Measurements from ENCODE around the gene PRAC2. TPM values are rescaled to one million over a fixed set of nuclear protein-coding genes. Genes with fewer than 3 reads are reported as not detected.

The PRAC2 gene
- total RNA-seq: not detected
- polyA plus RNA-seq (2013, experiment 1 of 2): 0.68 TPM
- 0.58 TPM for polyA plus RNA-seq (2013, experiment 2 of 2)
- long read RNA-seq, experiment 1: 0 reads
- long read RNA-seq, experiment 2: 0 reads
- long read RNA-seq, experiment 3: 0 reads
- long read RNA-seq, experiment 4: 0 reads

DNA sequence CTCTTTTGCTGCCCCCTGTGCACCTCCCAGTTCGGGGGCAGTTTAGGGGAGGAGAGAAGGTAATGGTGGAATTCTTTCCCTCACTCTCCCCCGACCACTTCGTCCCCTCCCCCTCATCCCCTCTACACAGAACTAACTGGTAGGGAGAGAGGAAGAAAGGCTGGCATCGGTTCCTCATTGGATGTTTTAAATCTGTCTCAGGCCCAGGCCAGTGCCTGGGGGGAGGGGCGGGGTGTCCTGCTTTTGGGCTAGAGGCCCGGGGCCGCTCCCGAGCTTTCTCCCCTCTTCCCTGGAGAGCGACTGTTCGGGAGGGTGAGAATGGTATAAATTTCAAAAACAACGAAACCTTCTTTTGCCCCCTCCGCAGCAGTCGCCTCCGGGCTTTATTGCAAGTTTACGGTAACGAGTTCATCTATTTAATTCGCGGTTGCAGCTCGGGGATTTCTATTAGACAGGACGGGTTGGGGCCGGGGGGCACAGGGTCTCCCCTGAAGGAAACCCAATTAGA lies at the start of gene PRAC2:
Gene PRAC2 (plus strand): TSS at position 271 of the 508 bp plus-strand sequence. CDS start 1,226 bp downstream, outside the sequence.
- Histone ChIP-seq H3K4me1 (ENCODE audit: control insufficient read depth, insufficient read depth, low read length) (no peaks in the 10 kb centered on the region), H3K36me3 (ENCODE audit: control insufficient read depth, insufficient read depth, low read length) (no peaks in the 10 kb centered on the region), H3K9me3 (ENCODE audit: control insufficient read depth, low read length) (no peaks in the 10 kb centered on the region), H3K27me3 (ENCODE audit: control insufficient read depth, insufficient read depth, low read length, poor library complexity, severe bottlenecking) (peaks cover 100% of the 10 kb centered on the region), H3K9ac (ENCODE audit: extremely low read depth, low read length, poor library complexity, severe bottlenecking) (no peak within 1 kb of the TSS), H3K27ac (ENCODE audit: low read depth, low read length) (no peak within 1 kb of the TSS), H3K4me3 (ENCODE audit: low read length) (no peak within 1 kb of the TSS)
- WGBS, 2 experiments (ENCODE audit: insufficient coverage in 1 of 2, insufficient read length in 1 of 2): 4 to 5% methylated on average over 8 to 16 of the region's 21 CpGs
- Mint-ChIP-seq H3K4me1 (peaks cover 14% of the 10 kb centered on the region), H3K36me3 (ENCODE audit: low read depth) (no peaks in the 10 kb centered on the region), H3K27ac (no peak within 1 kb of the TSS), H3K27me3 (ENCODE audit: insufficient read depth) (peaks cover 100% of the 10 kb centered on the region), H3K9me3 (no peaks in the 10 kb centered on the region), H3K4me3 (no peak within 1 kb of the TSS)
- TF ChIP-seq, protein P1, sequence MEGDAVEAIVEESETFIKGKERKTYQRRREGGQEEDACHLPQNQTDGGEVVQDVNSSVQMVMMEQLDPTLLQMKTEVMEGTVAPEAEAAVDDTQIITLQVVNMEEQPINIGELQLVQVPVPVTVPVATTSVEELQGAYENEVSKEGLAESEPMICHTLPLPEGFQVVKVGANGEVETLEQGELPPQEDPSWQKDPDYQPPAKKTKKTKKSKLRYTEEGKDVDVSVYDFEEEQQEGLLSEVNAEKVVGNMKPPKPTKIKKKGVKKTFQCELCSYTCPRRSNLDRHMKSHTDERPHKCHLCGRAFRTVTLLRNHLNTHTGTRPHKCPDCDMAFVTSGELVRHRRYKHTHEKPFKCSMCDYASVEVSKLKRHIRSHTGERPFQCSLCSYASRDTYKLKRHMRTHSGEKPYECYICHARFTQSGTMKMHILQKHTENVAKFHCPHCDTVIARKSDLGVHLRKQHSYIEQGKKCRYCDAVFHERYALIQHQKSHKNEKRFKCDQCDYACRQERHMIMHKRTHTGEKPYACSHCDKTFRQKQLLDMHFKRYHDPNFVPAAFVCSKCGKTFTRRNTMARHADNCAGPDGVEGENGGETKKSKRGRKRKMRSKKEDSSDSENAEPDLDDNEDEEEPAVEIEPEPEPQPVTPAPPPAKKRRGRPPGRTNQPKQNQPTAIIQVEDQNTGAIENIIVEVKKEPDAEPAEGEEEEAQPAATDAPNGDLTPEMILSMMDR (conservative IDR thresholded peaks at IDR 0.05): no peak
- DNase-seq: peak; percentile 85

- Mint-ChIP-seq H3K4me1 (peaks cover 7% of the 10 kb centered on the region), H3K4me3 (no peak overlapping the region), H3K9me3 (no peaks in the 10 kb centered on the region), H3K27me3 (ENCODE audit: insufficient read depth) (peaks cover 99% of the 10 kb centered on the region), H3K27ac (no peak overlapping the region), H3K36me3 (ENCODE audit: low read depth) (no peaks in the 10 kb centered on the region)
- Histone ChIP-seq H3K36me3 (ENCODE audit: control insufficient read depth, insufficient read depth, low read length) (no peaks in the 10 kb centered on the region), H3K9me3 (ENCODE audit: control insufficient read depth, low read length) (no peaks in the 10 kb centered on the region), H3K27me3 (ENCODE audit: control insufficient read depth, insufficient read depth, low read length, poor library complexity, severe bottlenecking) (peaks cover 100% of the 10 kb centered on the region), H3K9ac (ENCODE audit: extremely low read depth, low read length, poor library complexity, severe bottlenecking) (no peak overlapping the region), H3K27ac (ENCODE audit: low read depth, low read length) (no peak overlapping the region), H3K4me3 (ENCODE audit: low read length) (no peak overlapping the region), H3K4me1 (ENCODE audit: control insufficient read depth, insufficient read depth, low read length) (no peaks in the 10 kb centered on the region)
- no peak for DNase-seq
- WGBS, 2 experiments (ENCODE audit: insufficient coverage in 1 of 2, insufficient read length in 1 of 2): 81 to 85% methylated on average over 5 to 6 of the region's 6 CpGs
- TF ChIP-seq, protein P1 (conservative IDR thresholded peaks at IDR 0.05): peak; percentile 22
Observed at GRCh38 chr17:48676963-48677558, 45.9 kb upstream of the PRAC2 start.

GRCh38 chr17:48678141-48678971 lies 44.6 kb upstream of the PRAC2 start:
- no peak overlapping the region for H3K4me3 ChIP-seq (ENCODE audit: low read length)
- DNase-seq: peak; percentile 99
- Mint-ChIP-seq H3K9me3 (no peaks in the 10 kb centered on the region), H3K27ac (no peak overlapping the region), H3K27me3 (ENCODE audit: insufficient read depth) (peaks cover 100% of the 10 kb centered on the region), H3K4me1 (peaks cover 2% of the 10 kb centered on the region), H3K4me3 (no peak overlapping the region), H3K36me3 (ENCODE audit: low read depth) (no peaks in the 10 kb centered on the region)
- H3K4me1 ChIP-seq (ENCODE audit: control insufficient read depth, insufficient read depth, low read length): no peaks in the 10 kb centered on the region
- H3K9ac ChIP-seq (ENCODE audit: extremely low read depth, low read length, poor library complexity, severe bottlenecking): no peak overlapping the region
- TF ChIP-seq, protein P1 (conservative IDR thresholded peaks at IDR 0.05): peak; percentile 99
- peaks cover 100% of the 10 kb centered on the region for H3K27me3 ChIP-seq (ENCODE audit: control insufficient read depth, insufficient read depth, low read length, poor library complexity, severe bottlenecking)
- no peaks in the 10 kb centered on the region for H3K9me3 ChIP-seq (ENCODE audit: control insufficient read depth, low read length)
- WGBS, 2 experiments (ENCODE audit: insufficient coverage in 1 of 2, insufficient read length in 1 of 2): 11 to 23% methylated on average over 23 to 41 of the region's 41 CpGs
- H3K36me3 ChIP-seq (ENCODE audit: control insufficient read depth, insufficient read depth, low read length): no peaks in the 10 kb centered on the region
- no peak overlapping the region for H3K27ac ChIP-seq (ENCODE audit: low read depth, low read length)
